K562 (cell line): ENCODE measurements around the gene ADAMTS7. TPM values are rescaled to one million over a fixed set of nuclear protein-coding genes. Genes with fewer than 3 reads are reported as not detected.

ENCODE experiments used
- CC2D1A ChIP-seq: fragments of 450-650 bp; IDR thresholded peaks from 2 replicates; pipeline ENCODE4 v1.6.1; 2017; ENCODE audit warnings: mild to moderate bottlenecking
- HMGXB4 ChIP-seq: sonication (generic); formaldehyde crosslinking; IDR thresholded peaks from 2 replicates; pipeline ENCODE4 v1.8.1; 2023; ENCODE audit warnings: mild to moderate bottlenecking, missing genetic modification reagents
- MCM3 ChIP-seq: fragments of 450-650 bp; IDR thresholded peaks from 2 replicates; pipeline ENCODE4 v1.6.1; 2016
- MEF2D ChIP-seq: conservative IDR thresholded peaks from 2 replicates; pipeline ENCODE4 v1.6.1; 2016; ENCODE audit warnings: low read depth, missing genetic modification characterization, missing compliant biosample characterization
- NFIC ChIP-seq: fragments of 450-650 bp; IDR thresholded peaks from 2 replicates; pipeline ENCODE4 v1.6.1; 2017; ENCODE audit warnings: mild to moderate bottlenecking, inconsistent platforms
- SETDB1 ChIP-seq: IDR thresholded peaks from one replicate; pipeline ENCODE4 v1.6.1; 2012; ENCODE audit warnings: low read length, control low read depth, inconsistent platforms
- SMAD1 ChIP-seq: fragments of 150-350 bp; IDR thresholded peaks from 2 replicates; pipeline ENCODE4 v1.6.1; 2014; ENCODE audit warnings: low read length, low read depth; ENCODE audit not compliant: partially characterized antibody
- SMAD3 ChIP-seq: fragments of 450-650 bp; formaldehyde crosslinking; conservative IDR thresholded peaks from 2 replicates; pipeline ENCODE4 v1.4.0; 2020; ENCODE audit warnings: mild to moderate bottlenecking
- STAT5A ChIP-seq: IDR thresholded peaks from 2 replicates; pipeline ENCODE4 v1.6.1; 2012; ENCODE audit warnings: low read length, inconsistent platforms, borderline replicate concordance
- TBP ChIP-seq: optimal IDR thresholded peaks from 2 replicates; pipeline ENCODE3; 2011; ENCODE audit warnings: low read depth, low read length, improper control_type of control experiment
- TCF7 ChIP-seq: sonication (generic); IDR thresholded peaks from 2 replicates; pipeline ENCODE4 v1.6.1; 2016; ENCODE audit warnings: antibody characterized with exemption, borderline replicate concordance
- XRCC5 ChIP-seq: fragments of 200-400 bp; formaldehyde crosslinking; IDR thresholded peaks from 2 replicates; pipeline ENCODE4 v1.6.1; 2017; ENCODE audit warnings: low read depth, mild to moderate bottlenecking, low read length
- ZFP30 ChIP-seq: fragments of 250-450 bp; sonication (Bioruptor Pico); IDR thresholded peaks from 2 replicates; pipeline ENCODE4 v1.8.0; 2022; ENCODE audit warnings: moderate library complexity, mild to moderate bottlenecking, inconsistent platforms, borderline replicate concordance
- ZNF184 ChIP-seq: sonication (generic); formaldehyde crosslinking; IDR thresholded peaks from 2 replicates; pipeline ENCODE4 v1.5.0; 2020; ENCODE audit warnings: missing genetic modification reagents
- ZNF639 ChIP-seq, 2 experiments: fragments of 200-800 bp in 1 of 2; sonication (Bioruptor generic) in 1 of 2; sonication (generic) in 1 of 2; formaldehyde crosslinking in 1 of 2; IDR thresholded peaks in 1 of 2; conservative IDR thresholded peaks in 1 of 2; 2 replicates each; pipeline versions ENCODE4 v1.5.0 to v1.6.1; 2016 to 2020; ENCODE audit warnings: missing compliant biosample characterization in 1 of 2, missing genetic modification characterization in 1 of 2, missing genetic modification reagents in 1 of 2
- polyA plus RNA-seq, 8 experiments: library from polyadenylated mRNA; depleted of rRNA in 4 of 8; stranded (reverse) in 5 of 8; unstranded in 3 of 8; fragments of >200 nt; fragmentation: Nextera tagmentation in 2 of 8; fragmentation: Illumina TruSeq in 1 of 8; extraction: Ambion mirVana in 2 of 8; extraction: Trizol in 1 of 8; gene quantifications; 2 replicates each; pipeline versions ENCODE4 v1.2.1 to v1.2.3, GENCODE V29; 2011 to 2014; ENCODE audit warnings: inconsistent platforms in 1 of 8, missing spikeins in 1 of 8
- total RNA-seq, 7 experiments: library from RNA; depleted of rRNA in 6 of 7; stranded (reverse); fragments of >200 nt in 6 of 7; fragmentation: Illumina TruSeq in 2 of 7; extraction: Trizol in 2 of 7; gene quantifications; 2 replicates each; pipeline versions ENCODE4 v1.2.1 to v1.2.3, GENCODE V29; 2011 to 2021; ENCODE audit warnings: low replicate concordance in 1 of 7
- TF ChIP-seq, protein P1 (sequence below): fragments of 450-650 bp; IDR thresholded peaks from 2 replicates; pipeline ENCODE4 v1.6.1; 2016; ENCODE audit warnings: mild to moderate bottlenecking
- TF ChIP-seq, protein P2 (sequence below): fragments of 450-650 bp; IDR thresholded peaks from 2 replicates; pipeline ENCODE4 v1.6.1; 2016; ENCODE audit warnings: borderline replicate concordance

ADAMTS7 gene
- total and polyA plus RNA-seq, 9 of the 15 experiments (the other 6 are each of a cell fraction or from before 2014, with no cell fraction given) = 0.05 to 0.07 TPM; not detected in 7

DNA sequence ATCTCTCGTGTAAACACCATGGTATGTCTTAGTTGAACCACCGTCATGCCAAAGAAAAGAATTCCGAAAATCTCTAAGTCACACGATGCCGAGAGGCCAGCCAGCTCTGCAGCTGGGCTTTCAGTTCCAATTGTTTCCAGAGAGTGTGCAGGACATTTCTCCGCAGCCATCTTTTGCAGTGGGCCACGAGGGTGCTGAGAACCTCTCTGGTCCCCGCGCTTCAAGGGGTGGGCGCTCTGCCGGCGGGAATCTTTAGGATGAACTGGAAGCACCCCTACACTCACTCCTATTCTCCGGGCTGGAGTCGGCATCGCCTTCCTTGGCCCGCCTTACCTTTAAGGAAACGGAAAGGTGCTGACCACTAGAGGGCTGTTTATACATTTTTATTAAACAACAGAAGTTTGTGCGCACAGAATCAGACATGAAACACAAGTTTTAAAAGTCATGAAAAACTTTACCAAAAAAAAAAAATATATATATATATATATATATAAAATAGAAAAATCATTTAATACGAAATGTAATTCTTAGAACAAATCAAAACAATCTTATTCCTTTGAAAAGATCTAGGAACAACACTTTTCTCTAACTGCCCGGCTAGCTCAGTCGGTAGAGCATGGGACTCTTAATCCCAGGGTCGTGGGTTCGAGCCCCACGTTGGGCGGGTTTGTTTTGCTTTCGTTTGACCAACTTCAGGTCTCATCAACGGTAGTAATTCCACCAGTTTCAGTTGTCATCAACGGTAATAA, 48.9 kb upstream of the ADAMTS7 start (continued):
- peak; percentile 35; the same call in 1 of the 2 replicates for TF ChIP-seq HMGXB4 (CRISPR knock-in tag)
- TF ChIP-seq ZNF184 (CRISPR knock-in tag) = no peak
- no peak for TF ChIP-seq ZFP30 (CRISPR knock-in tag)
- TF ChIP-seq, protein P1, sequence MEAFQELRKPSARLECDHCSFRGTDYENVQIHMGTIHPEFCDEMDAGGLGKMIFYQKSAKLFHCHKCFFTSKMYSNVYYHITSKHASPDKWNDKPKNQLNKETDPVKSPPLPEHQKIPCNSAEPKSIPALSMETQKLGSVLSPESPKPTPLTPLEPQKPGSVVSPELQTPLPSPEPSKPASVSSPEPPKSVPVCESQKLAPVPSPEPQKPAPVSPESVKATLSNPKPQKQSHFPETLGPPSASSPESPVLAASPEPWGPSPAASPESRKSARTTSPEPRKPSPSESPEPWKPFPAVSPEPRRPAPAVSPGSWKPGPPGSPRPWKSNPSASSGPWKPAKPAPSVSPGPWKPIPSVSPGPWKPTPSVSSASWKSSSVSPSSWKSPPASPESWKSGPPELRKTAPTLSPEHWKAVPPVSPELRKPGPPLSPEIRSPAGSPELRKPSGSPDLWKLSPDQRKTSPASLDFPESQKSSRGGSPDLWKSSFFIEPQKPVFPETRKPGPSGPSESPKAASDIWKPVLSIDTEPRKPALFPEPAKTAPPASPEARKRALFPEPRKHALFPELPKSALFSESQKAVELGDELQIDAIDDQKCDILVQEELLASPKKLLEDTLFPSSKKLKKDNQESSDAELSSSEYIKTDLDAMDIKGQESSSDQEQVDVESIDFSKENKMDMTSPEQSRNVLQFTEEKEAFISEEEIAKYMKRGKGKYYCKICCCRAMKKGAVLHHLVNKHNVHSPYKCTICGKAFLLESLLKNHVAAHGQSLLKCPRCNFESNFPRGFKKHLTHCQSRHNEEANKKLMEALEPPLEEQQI = peak; percentile 16; the same call in 1 of the 2 replicates
- TF ChIP-seq XRCC5 = 0 out of 2 replicates have a peak, but pooled peaks have one; percentile 47
- TF ChIP-seq TBP = peak; percentile 99
- TF ChIP-seq NFIC = peak; percentile 77
- no peak for TF ChIP-seq SETDB1
- TF ChIP-seq STAT5A = no peak
- TF ChIP-seq, protein P2, sequence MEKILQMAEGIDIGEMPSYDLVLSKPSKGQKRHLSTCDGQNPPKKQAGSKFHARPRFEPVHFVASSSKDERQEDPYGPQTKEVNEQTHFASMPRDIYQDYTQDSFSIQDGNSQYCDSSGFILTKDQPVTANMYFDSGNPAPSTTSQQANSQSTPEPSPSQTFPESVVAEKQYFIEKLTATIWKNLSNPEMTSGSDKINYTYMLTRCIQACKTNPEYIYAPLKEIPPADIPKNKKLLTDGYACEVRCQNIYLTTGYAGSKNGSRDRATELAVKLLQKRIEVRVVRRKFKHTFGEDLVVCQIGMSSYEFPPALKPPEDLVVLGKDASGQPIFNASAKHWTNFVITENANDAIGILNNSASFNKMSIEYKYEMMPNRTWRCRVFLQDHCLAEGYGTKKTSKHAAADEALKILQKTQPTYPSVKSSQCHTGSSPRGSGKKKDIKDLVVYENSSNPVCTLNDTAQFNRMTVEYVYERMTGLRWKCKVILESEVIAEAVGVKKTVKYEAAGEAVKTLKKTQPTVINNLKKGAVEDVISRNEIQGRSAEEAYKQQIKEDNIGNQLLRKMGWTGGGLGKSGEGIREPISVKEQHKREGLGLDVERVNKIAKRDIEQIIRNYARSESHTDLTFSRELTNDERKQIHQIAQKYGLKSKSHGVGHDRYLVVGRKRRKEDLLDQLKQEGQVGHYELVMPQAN = no peak
- no peak for TF ChIP-seq ZNF639 (CRISPR knock-in tag; conservative IDR thresholded peaks at IDR 0.05 in 1 of 2, IDR thresholded peaks at IDR 0.05 in 1 of 2)
- TF ChIP-seq MEF2D (tag) = no peak
- TF ChIP-seq TCF7 = no peak
- no peak for TF ChIP-seq CC2D1A
- TF ChIP-seq MCM3 = no peak
- no peak for TF ChIP-seq SMAD3
- TF ChIP-seq SMAD1 = no peak
